HepG2 (cell line): ENCODE data around the gene CRYAB. TPM values are rescaled to one million over a fixed set of nuclear protein-coding genes. Genes with fewer than 3 reads are reported as not detected.

Source experiments
- ATAD3A ChIP-seq: sonication (generic); formaldehyde crosslinking; IDR thresholded peaks from 2 replicates; pipeline ENCODE4 v1.4.0; 2020; ENCODE audit warnings: missing genetic modification reagents
- FOXK1 ChIP-seq: sonication (generic); formaldehyde crosslinking; IDR thresholded peaks from 2 replicates; pipeline ENCODE4 v1.4.0; 2020; ENCODE audit warnings: low read depth, missing genetic modification reagents, borderline replicate concordance
- HOXD1 ChIP-seq: sonication (generic); formaldehyde crosslinking; IDR thresholded peaks from 2 replicates; pipeline ENCODE4 v1.5.0; 2020; ENCODE audit warnings: missing genetic modification reagents
- ISL2 ChIP-seq: sonication (generic); formaldehyde crosslinking; IDR thresholded peaks from 2 replicates; pipeline ENCODE4 v1.5.0; 2020; ENCODE audit warnings: missing genetic modification reagents
- MLXIP ChIP-seq: sonication (generic); formaldehyde crosslinking; IDR thresholded peaks from 2 replicates; pipeline ENCODE4 v1.9.0; 2021; ENCODE audit warnings: missing genetic modification reagents, borderline replicate concordance
- PAF1 ChIP-seq: IDR thresholded peaks from 2 replicates; pipeline ENCODE4 v1.6.1; 2016; ENCODE audit warnings: missing genetic modification reagents, missing compliant biosample characterization
- RERE ChIP-seq: IDR thresholded peaks from 2 replicates; pipeline ENCODE4 v1.6.1; 2016; ENCODE audit warnings: low read depth, missing genetic modification reagents, missing compliant biosample characterization
- TSC22D2 ChIP-seq: sonication (generic); formaldehyde crosslinking; IDR thresholded peaks from 2 replicates; pipeline ENCODE4 v1.5.1; 2020; ENCODE audit warnings: missing genetic modification reagents, mild to moderate bottlenecking, borderline replicate concordance
- ZFX ChIP-seq: sonication (generic); formaldehyde crosslinking; IDR thresholded peaks from 2 replicates; pipeline ENCODE4 v1.4.0; 2020; ENCODE audit warnings: mild to moderate bottlenecking, low read depth, missing genetic modification reagents, moderate library complexity
- ZNF772 ChIP-seq: sonication (generic); formaldehyde crosslinking; IDR thresholded peaks from 2 replicates; pipeline ENCODE4 v1.5.0; 2020; ENCODE audit warnings: mild to moderate bottlenecking, missing genetic modification reagents
- polyA plus RNA-seq, 8 experiments: library from polyadenylated mRNA; depleted of rRNA in 3 of 8; stranded (reverse) in 7 of 8; unstranded in 1 of 8; fragments of >200 nt; fragmentation: Illumina TruSeq in 4 of 8; extraction: Trizol in 4 of 8; gene quantifications; 2 replicates each; pipeline versions ENCODE4 v1.2.1 to v1.2.3, GENCODE V29; 2011 to 2016; ENCODE audit warnings: low read depth in 4 of 8, missing spikeins in 1 of 8, mixed read lengths in 1 of 8; ENCODE audit not compliant: insufficient read depth in 1 of 8
- total RNA-seq, 5 experiments: library from RNA; depleted of rRNA; stranded (reverse); fragments of >200 nt; fragmentation: Illumina TruSeq; extraction: Trizol; gene quantifications; 2 replicates each; pipeline ENCODE4 v1.2.3, GENCODE V29; 2016; ENCODE audit warnings: low read depth in 1 of 5
- TF ChIP-seq, protein P1 (sequence below): sonication (generic); formaldehyde crosslinking; IDR thresholded peaks from 2 replicates; pipeline ENCODE4 v1.8.1; 2022; ENCODE audit warnings: low read depth, mild to moderate bottlenecking, missing genetic modification reagents
- TF ChIP-seq, protein P2 (sequence below): sonication (generic); formaldehyde crosslinking; IDR thresholded peaks from 2 replicates; pipeline ENCODE4 v1.4.0; 2020; ENCODE audit warnings: mild to moderate bottlenecking, missing genetic modification reagents

CRYAB gene
- total and polyA plus RNA-seq, 2 of the 13 experiments (the other 11 are each of a cell fraction or from before 2014, with no cell fraction given): 0.55 to 1.1 TPM

GRCh38 chr11:111878849-111879636 lies 32.5 kb downstream of the CRYAB start, which contains the start of the genes CFAP68 and FDXACB1 (continued):
- TF ChIP-seq, protein P1, sequence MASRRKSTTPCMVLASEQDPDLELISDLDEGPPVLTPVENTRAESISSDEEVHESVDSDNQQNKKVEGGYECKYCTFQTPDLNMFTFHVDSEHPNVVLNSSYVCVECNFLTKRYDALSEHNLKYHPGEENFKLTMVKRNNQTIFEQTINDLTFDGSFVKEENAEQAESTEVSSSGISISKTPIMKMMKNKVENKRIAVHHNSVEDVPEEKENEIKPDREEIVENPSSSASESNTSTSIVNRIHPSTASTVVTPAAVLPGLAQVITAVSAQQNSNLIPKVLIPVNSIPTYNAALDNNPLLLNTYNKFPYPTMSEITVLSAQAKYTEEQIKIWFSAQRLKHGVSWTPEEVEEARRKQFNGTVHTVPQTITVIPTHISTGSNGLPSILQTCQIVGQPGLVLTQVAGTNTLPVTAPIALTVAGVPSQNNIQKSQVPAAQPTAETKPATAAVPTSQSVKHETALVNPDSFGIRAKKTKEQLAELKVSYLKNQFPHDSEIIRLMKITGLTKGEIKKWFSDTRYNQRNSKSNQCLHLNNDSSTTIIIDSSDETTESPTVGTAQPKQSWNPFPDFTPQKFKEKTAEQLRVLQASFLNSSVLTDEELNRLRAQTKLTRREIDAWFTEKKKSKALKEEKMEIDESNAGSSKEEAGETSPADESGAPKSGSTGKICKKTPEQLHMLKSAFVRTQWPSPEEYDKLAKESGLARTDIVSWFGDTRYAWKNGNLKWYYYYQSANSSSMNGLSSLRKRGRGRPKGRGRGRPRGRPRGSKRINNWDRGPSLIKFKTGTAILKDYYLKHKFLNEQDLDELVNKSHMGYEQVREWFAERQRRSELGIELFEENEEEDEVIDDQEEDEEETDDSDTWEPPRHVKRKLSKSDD (CRISPR knock-in tag): peak; percentile 98
- TF ChIP-seq TSC22D2 (CRISPR knock-in tag): peak; percentile 22; the same call in 1 of the 2 replicates
- TF ChIP-seq ISL2 (CRISPR knock-in tag): peak; percentile 75
- TF ChIP-seq, protein P2, sequence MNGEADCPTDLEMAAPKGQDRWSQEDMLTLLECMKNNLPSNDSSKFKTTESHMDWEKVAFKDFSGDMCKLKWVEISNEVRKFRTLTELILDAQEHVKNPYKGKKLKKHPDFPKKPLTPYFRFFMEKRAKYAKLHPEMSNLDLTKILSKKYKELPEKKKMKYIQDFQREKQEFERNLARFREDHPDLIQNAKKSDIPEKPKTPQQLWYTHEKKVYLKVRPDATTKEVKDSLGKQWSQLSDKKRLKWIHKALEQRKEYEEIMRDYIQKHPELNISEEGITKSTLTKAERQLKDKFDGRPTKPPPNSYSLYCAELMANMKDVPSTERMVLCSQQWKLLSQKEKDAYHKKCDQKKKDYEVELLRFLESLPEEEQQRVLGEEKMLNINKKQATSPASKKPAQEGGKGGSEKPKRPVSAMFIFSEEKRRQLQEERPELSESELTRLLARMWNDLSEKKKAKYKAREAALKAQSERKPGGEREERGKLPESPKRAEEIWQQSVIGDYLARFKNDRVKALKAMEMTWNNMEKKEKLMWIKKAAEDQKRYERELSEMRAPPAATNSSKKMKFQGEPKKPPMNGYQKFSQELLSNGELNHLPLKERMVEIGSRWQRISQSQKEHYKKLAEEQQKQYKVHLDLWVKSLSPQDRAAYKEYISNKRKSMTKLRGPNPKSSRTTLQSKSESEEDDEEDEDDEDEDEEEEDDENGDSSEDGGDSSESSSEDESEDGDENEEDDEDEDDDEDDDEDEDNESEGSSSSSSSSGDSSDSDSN (CRISPR knock-in tag): peak; percentile 88
- TF ChIP-seq ATAD3A (CRISPR knock-in tag): no peak
- peak; percentile 81; the same call in 1 of the 2 replicates for TF ChIP-seq HOXD1 (CRISPR knock-in tag)
- TF ChIP-seq FOXK1 (CRISPR knock-in tag): peak; percentile 84; the same call in 1 of the 2 replicates
- TF ChIP-seq ZFX: peak; percentile 81
- no peak for TF ChIP-seq PAF1
- no peak; the same call in none of the 2 replicates for TF ChIP-seq RERE (CRISPR knock-in tag)
- TF ChIP-seq MLXIP (CRISPR knock-in tag): no peak
- TF ChIP-seq ZNF772 (CRISPR knock-in tag): peak; percentile 73
